B cell (primary cell): ENCODE measurements around the gene SIX5. TPM values are rescaled to one million over a fixed set of nuclear protein-coding genes. Genes with fewer than 3 reads are reported as not detected.

Experiments used
- ATAC-seq: fragments of 200-7000 bp; cut with Tn5 transposase; one replicate; pipeline ENCODE4 v1.10.0; 2021; ENCODE audit warnings: low read depth, mild to moderate bottlenecking, moderate number of reproducible peaks, moderate library complexity
- CTCF ChIA-PET: fragments of 350-600 bp; sonication (Branson Sonifier 250); formaldehyde crosslinking; loops from one replicate; lab custom pipeline; 2021; ENCODE audit warnings: antibody characterized with exemption, inconsistent platforms; lab: Charles Lee
- POLR2A ChIA-PET: fragments of 350-600 bp; sonication (Branson Sonifier 250); formaldehyde crosslinking; loops from one replicate; lab custom pipeline; 2021; ENCODE audit warnings: antibody characterized with exemption; lab: Charles Lee
- DNase-seq: peaks from one replicate; pipeline ENCODE4 v3.0.0; 2013
- H2AFZ ChIP-seq: 2 replicates; pipeline ENCODE4 v1.6.1; 2012; ENCODE audit warnings: mild to moderate bottlenecking, low read depth, low read length; ENCODE audit not compliant: insufficient read depth, poor library complexity, severe bottlenecking
- H3K27ac ChIP-seq, 2 donors: 1 replicate in 1 of 2; 2 replicates in 1 of 2; pipeline ENCODE4 v1.5.1; 2012 to 2013; ENCODE audit warnings: low read length in 2 of 2, mild to moderate bottlenecking in 2 of 2, moderate library complexity in 1 of 2
- H3K27me3 ChIP-seq, 4 experiments: fragments of 200-600 bp in 1 of 4; sonication (generic) in 1 of 4; replicated peaks in 1 of 4; 1 replicate in 2 of 4; 2 replicates in 2 of 4; pipeline versions ENCODE4 v1.6.1 to v1.7.0; 2013 to 2016; ENCODE audit warnings: low read length in 3 of 4, mild to moderate bottlenecking in 2 of 4, mixed read lengths in 1 of 4, moderate library complexity in 1 of 4; ENCODE audit not compliant: insufficient read depth in 4 of 4, control insufficient read depth in 3 of 4; ENCODE audit errors: control extremely low read depth in 1 of 4
- H3K36me3 ChIP-seq, 2 experiments: replicated peaks in 1 of 2; 1 replicate in 1 of 2; 2 replicates in 1 of 2; pipeline versions ENCODE4 v1.6.1 to v1.7.1; 2013; ENCODE audit warnings: low read length in 1 of 2; ENCODE audit not compliant: insufficient read depth in 2 of 2, control insufficient read depth in 1 of 2; ENCODE audit errors: control extremely low read depth in 1 of 2, extremely low read depth in 1 of 2
- H3K4me1 ChIP-seq, 2 donors: fragments of 200-600 bp in 1 of 2; sonication (generic) in 1 of 2; 1 replicate in 1 of 2; 2 replicates in 1 of 2; pipeline versions ENCODE4 v1.5.1 to v1.6.1; 2013 to 2017; ENCODE audit warnings: low read length in 2 of 2; ENCODE audit not compliant: control insufficient read depth in 2 of 2, insufficient read depth in 2 of 2
- H3K4me2 ChIP-seq: replicated peaks from 2 replicates; pipeline ENCODE3; 2012; ENCODE audit warnings: mild to moderate bottlenecking, low read depth, low read length; ENCODE audit not compliant: poor library complexity, severe bottlenecking
- H3K4me3 ChIP-seq, 5 experiments: fragments of 200-600 bp in 1 of 5; sonication (generic) in 1 of 5; 1 replicate in 3 of 5; 2 replicates in 2 of 5; pipeline versions ENCODE4 v1.5.1 to v1.7.0; 2011 to 2016; ENCODE audit warnings: low read length in 4 of 5, mild to moderate bottlenecking in 4 of 5, low read depth in 2 of 5, control low read depth in 1 of 5, moderate library complexity in 1 of 5; ENCODE audit not compliant: insufficient read depth in 1 of 5; ENCODE audit errors: control extremely low read depth in 1 of 5, extremely low read depth in 1 of 5
- H3K79me2 ChIP-seq: fragments of 200-600 bp; sonication (generic); one replicate; pipeline ENCODE4 v1.6.0; 2016; ENCODE audit warnings: low read length; ENCODE audit not compliant: control insufficient read depth, insufficient read depth
- H3K9ac ChIP-seq: fragments of 200-600 bp; sonication (generic); 2 replicates; pipeline ENCODE4 v1.6.1; 2017; ENCODE audit warnings: mild to moderate bottlenecking, low read length, moderate library complexity
- H3K9me3 ChIP-seq, 3 donors: one replicate each; pipeline versions ENCODE4 v1.6.1 to v1.7.1; 2013; ENCODE audit warnings: low read length in 2 of 3; ENCODE audit not compliant: control insufficient read depth in 2 of 3, insufficient read depth in 1 of 3; ENCODE audit errors: control extremely low read depth in 1 of 3
- H4K20me1 ChIP-seq: 2 replicates; pipeline ENCODE4 v1.6.0; 2012; ENCODE audit warnings: mild to moderate bottlenecking, low read length; ENCODE audit not compliant: insufficient read depth, control insufficient read depth, poor library complexity, severe bottlenecking
- H3K27ac Mint-ChIP-seq: one replicate; pipeline ENCODE4 v1.8.0; 2021; ENCODE audit warnings: mixed read lengths
- H3K27me3 Mint-ChIP-seq: one replicate; pipeline ENCODE4 v1.8.0; 2021; ENCODE audit warnings: mixed read lengths
- H3K4me1 Mint-ChIP-seq: one replicate; pipeline ENCODE4 v1.8.0; 2021; ENCODE audit warnings: mixed read lengths
- H3K4me3 Mint-ChIP-seq: one replicate; pipeline ENCODE4 v1.8.0; 2021; ENCODE audit warnings: mixed read lengths
- H3K9me3 Mint-ChIP-seq: one replicate; pipeline ENCODE4 v1.8.0; 2022; ENCODE audit warnings: mixed read lengths; ENCODE audit not compliant: insufficient read depth
- EZH2 ChIP-seq: IDR thresholded peaks from 2 replicates; pipeline ENCODE4 v1.6.1; 2012; ENCODE audit warnings: borderline replicate concordance, low read depth, mild to moderate bottlenecking, moderate library complexity, low read length; ENCODE audit not compliant: insufficient read depth, poor library complexity, severe bottlenecking
- WGBS: methylation state at CpG from one replicate; pipeline ENCODE4 v1.1.5; 2013; ENCODE audit warnings: missing lambda C conversion rate; ENCODE audit not compliant: insufficient coverage; 5-methylcytosine and 5-hydroxymethylcytosine counted together
- intact Hi-C: fragments of 100-400 bp; cut with micrococcal nuclease; formaldehyde crosslinking; loops from one replicate; pipeline ENCODE4 v1.10.0; 2022
- polyA plus RNA-seq: library from polyadenylated mRNA; depleted of rRNA; stranded (reverse); fragments of >200 nt; gene quantifications from 2 replicates; pipeline ENCODE4 v1.2.3, GENCODE V29; 2012
- total RNA-seq, 2 donors: library from RNA; stranded (reverse); fragments of 120-200 nt in 1 of 2; gene quantifications; 1 replicate in 1 of 2; 2 replicates in 1 of 2; pipeline versions ENCODE4 v1.2.3 to v1.2.4, GENCODE V29; 2013 to 2022
- TF ChIP-seq, protein P1 (sequence below): fragments of 200-600 bp; IDR thresholded peaks from one replicate; pipeline ENCODE4 v1.8.0; 2022; ENCODE audit warnings: antibody characterized with exemption, mild to moderate bottlenecking

Gene SIX5
- total and polyA plus RNA-seq, 2 donors (not counting 1 experiment from before 2014, with no cell fraction given): 1.4 to 2.1 TPM

- Mint-ChIP-seq H3K27me3 (peaks cover 9% of the 10 kb centered on the region), H3K27ac (no peak overlapping the region), H3K4me1 (peaks cover 8% of the 10 kb centered on the region), H3K4me3 (no peak overlapping the region), H3K9me3 (no peaks in the 10 kb centered on the region)
- Histone ChIP-seq H3K36me3 (no peaks in the 10 kb centered on the region), H3K27ac (no peak overlapping the region), H3K4me1 (peaks cover 3 to 6% of the 10 kb centered on the region in 2 donors), H3K4me2 (no peak overlapping the region), H3K4me3 (no peak overlapping the region), H3K79me2 (no peaks in the 10 kb centered on the region), H3K27me3 (peaks cover 0 to 12% (median 0%) of the 10 kb centered on the region in 4 experiments), H3K9ac (no peak overlapping the region), H3K9me3 (peaks cover 0 to 4% (median 0%) of the 10 kb centered on the region in 3 donors), H2AFZ (no peak overlapping the region), H4K20me1 (no peaks in the 10 kb centered on the region)
- TF ChIP-seq, protein P1, sequence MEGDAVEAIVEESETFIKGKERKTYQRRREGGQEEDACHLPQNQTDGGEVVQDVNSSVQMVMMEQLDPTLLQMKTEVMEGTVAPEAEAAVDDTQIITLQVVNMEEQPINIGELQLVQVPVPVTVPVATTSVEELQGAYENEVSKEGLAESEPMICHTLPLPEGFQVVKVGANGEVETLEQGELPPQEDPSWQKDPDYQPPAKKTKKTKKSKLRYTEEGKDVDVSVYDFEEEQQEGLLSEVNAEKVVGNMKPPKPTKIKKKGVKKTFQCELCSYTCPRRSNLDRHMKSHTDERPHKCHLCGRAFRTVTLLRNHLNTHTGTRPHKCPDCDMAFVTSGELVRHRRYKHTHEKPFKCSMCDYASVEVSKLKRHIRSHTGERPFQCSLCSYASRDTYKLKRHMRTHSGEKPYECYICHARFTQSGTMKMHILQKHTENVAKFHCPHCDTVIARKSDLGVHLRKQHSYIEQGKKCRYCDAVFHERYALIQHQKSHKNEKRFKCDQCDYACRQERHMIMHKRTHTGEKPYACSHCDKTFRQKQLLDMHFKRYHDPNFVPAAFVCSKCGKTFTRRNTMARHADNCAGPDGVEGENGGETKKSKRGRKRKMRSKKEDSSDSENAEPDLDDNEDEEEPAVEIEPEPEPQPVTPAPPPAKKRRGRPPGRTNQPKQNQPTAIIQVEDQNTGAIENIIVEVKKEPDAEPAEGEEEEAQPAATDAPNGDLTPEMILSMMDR: no peak
- no peak for TF ChIP-seq EZH2
- intact Hi-C loops: no loop called here
- no peak for ATAC-seq
- DNase-seq: no peak
- WGBS: 90% methylated on average over 5 of the region's 7 CpGs
- ChIA-PET POLR2A (no interaction called here), CTCF (interaction anchor here (0.7 to 11.8 kb wide), 5 partner anchors 9 to 918 kb away, joined by 3 to 302 read pairs (median 3); partner anchors contain the start of genes DMWD and SIX5)
Observed at GRCh38 chr19:45801603-45802175, 32.6 kb upstream of the SIX5 start.

DNA sequence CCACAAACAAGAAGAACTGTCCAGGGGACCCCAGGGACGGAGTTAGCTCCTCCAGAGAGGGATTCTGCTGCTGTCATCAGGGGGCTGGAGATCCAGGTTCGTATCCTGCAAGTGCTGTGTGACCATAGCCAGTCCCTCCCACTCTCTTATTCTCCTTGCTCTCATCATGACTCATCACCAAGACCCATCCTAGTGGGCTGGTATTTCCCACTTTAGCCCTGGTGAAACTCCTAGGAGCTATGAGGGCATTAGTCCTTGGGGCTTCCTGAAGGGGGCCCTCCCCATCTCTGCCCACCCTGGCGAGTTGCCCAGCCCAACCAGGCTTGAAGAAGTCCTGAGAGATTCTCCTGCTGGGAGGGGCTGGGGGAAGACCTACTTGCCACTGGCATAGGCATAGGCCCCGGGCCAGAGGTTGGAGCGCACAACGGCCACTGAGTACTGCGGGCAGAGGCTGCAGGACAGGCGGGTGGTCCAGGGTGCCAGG is 31.1 kb upstream of the SIX5 start:
- H3K79me2 ChIP-seq: peaks cover 3% of the 10 kb centered on the region
- DNase-seq (no peak), ATAC-seq (no peak)
- no peak overlapping the region for H3K9ac ChIP-seq
- intact Hi-C loops: no loop called here
- peaks cover 3 to 6% of the 10 kb centered on the region in 2 donors for H3K4me1 ChIP-seq
- H3K9me3 ChIP-seq: no peaks in the 10 kb centered on the region
- ChIA-PET POLR2A (interaction anchor here (2.8 kb wide), 1 partner anchor 31 kb away, joined by 23 read pairs; the partner anchor contains the start of gene SIX5), CTCF (interaction anchor here (0.5 to 11.8 kb wide), 16 partner anchors 9 to 150 kb away, joined by 3 to 302 read pairs (median 4); partner anchors contain the start of genes DMPK, QPCTL and SIX5)
- H2AFZ ChIP-seq: no peak overlapping the region
- no peak overlapping the region for H3K27ac ChIP-seq
- Mint-ChIP-seq H3K9me3 (no peaks in the 10 kb centered on the region), H3K4me3 (no peak overlapping the region), H3K27ac (no peak overlapping the region), H3K4me1 (peaks cover 6% of the 10 kb centered on the region), H3K27me3 (peaks cover 9% of the 10 kb centered on the region)
- TF ChIP-seq EZH2: no peak
- TF ChIP-seq, protein P1: no peak
- 84% methylated on average over 7 of the region's 8 CpGs for WGBS
- no peak overlapping the region for H3K4me3 ChIP-seq
- no peaks in the 10 kb centered on the region for H4K20me1 ChIP-seq
- H3K36me3 ChIP-seq: no peaks in the 10 kb centered on the region
- H3K27me3 ChIP-seq: peaks cover 0 to 12% (median 0%) of the 10 kb centered on the region in 4 experiments
- H3K4me2 ChIP-seq: no peak overlapping the region
